Heart right ventricle (tissue), 16 donors: ENCODE measurements around the gene ST6GALNAC3. TPM values are rescaled to one million over a fixed set of nuclear protein-coding genes. Genes with fewer than 3 reads are reported as not detected.

Experiments used
- ATAC-seq, 8 donors: fragments of 200-7000 bp; cut with Tn5 transposase; one replicate each; pipeline ENCODE4 v1.9.1; 2020; ENCODE audit warnings: mild to moderate bottlenecking in 8 of 8, moderate library complexity in 8 of 8, moderate number of reproducible peaks in 1 of 8
- DNase-seq, 2 donors: peaks; one replicate each; pipeline ENCODE4 v3.0.0-alpha.2; 2020
- H3K27ac ChIP-seq, 10 donors: fragments of 200-600 bp; sonication (generic) in 2 of 10; one replicate each; pipeline versions ENCODE4 v1.5.0 to v1.8.0; 2020 to 2022; ENCODE audit warnings: mild to moderate bottlenecking in 3 of 10
- H3K27me3 ChIP-seq, 7 donors: fragments of 200-600 bp; one replicate each; pipeline ENCODE4 v1.8.0; 2021 to 2022; ENCODE audit warnings: mild to moderate bottlenecking in 2 of 7
- H3K36me3 ChIP-seq, 9 donors: fragments of 200-600 bp; sonication (generic) in 1 of 9; one replicate each; pipeline versions ENCODE4 v1.5.0 to v1.8.0; 2020 to 2022; ENCODE audit warnings: mild to moderate bottlenecking in 2 of 9
- H3K4me1 ChIP-seq, 9 donors: fragments of 200-600 bp; sonication (generic) in 1 of 9; one replicate each; pipeline versions ENCODE4 v1.5.0 to v1.8.0; 2020 to 2022; ENCODE audit warnings: mild to moderate bottlenecking in 4 of 9
- H3K4me3 ChIP-seq, 10 donors: fragments of 200-600 bp; sonication (generic) in 2 of 10; one replicate each; pipeline versions ENCODE4 v1.5.0 to v1.8.0; 2020 to 2022; ENCODE audit warnings: mild to moderate bottlenecking in 7 of 10, moderate library complexity in 2 of 10
- H3K9me3 ChIP-seq, 11 donors: fragments of 200-600 bp in 10 of 11; sonication (generic) in 2 of 11; one replicate each; pipeline versions ENCODE4 v1.5.0 to v1.8.0; 2013 to 2022; ENCODE audit warnings: mild to moderate bottlenecking in 2 of 11, control low read depth in 1 of 11, moderate library complexity in 1 of 11
- CTCF ChIP-seq, 9 donors: fragments of 200-600 bp; sonication (generic) in 2 of 9; IDR thresholded peaks; one replicate each; pipeline versions ENCODE4 v1.5.0 to v1.8.0; 2021 to 2022; ENCODE audit warnings: antibody characterized with exemption in 9 of 9, mild to moderate bottlenecking in 5 of 9, moderate library complexity in 1 of 9
- WGBS, 2 donors: extraction: QIAGEN DNeasy Blood & Tissue Kit; methylation state at CpG; one replicate each; pipeline ENCODE4 v1.1.7; 2013; ENCODE audit warnings: inconsistent platforms in 1 of 2; 5-methylcytosine and 5-hydroxymethylcytosine counted together
- intact Hi-C, 10 donors: fragments of 100-400 bp; cut with DNase I; formaldehyde crosslinking; loops; one replicate each; pipeline versions ENCODE4 v1.11.1 to v1.14.2; 2022
- polyA plus RNA-seq, 2 donors: library from polyadenylated mRNA; stranded (reverse); fragments of 200-250 nt; gene quantifications; one replicate each; pipeline ENCODE4 v1.2.3, GENCODE V29; 2013
- total RNA-seq, 10 donors: library from RNA; stranded (reverse); fragmentation: NEBNext Ultra II Directional in 3 of 10; extraction: Animal tissue kit (Norgen Biotek cat#: 25700) in 3 of 10; gene quantifications; one replicate each; pipeline versions ENCODE4 v1.2.1 to v1.2.4, GENCODE V29; 2021 to 2023
- donor health status: Arrhythmogenic right ventricular cardiomyopathy.
- donor health status: ischemic (EF 13 %, LVEDD 7.1; RV severe dilation, severe dysfunction).
- donor health status: healthy with polysubstance abuse.
- donor health status: DM: no; HTN: yes; CAD: no.
- donor health status: DM: no; HTN: no; CAD: no.
- donor health status: ischemic (EF 25% LVEDD 6.9; RV normal size, moderate dysfunction).
- donor health status: ischemic (EF 25% LVEDD 5.7; RV mildly dilated, moderate dysfunction).
- donor health status: healthy.
- donor health status: DM: yes; HTN: yes; CAD: no.
- donor health status: Ischemic cardiomyopathy.
- donor health status: ischemic (EF 35%, LVEDD 5.7; RV mildly dilated, moderate dysfunction).
- donor health status: nonischemic (EF 11% LVEDD 7.7; RV severe dilation, severe dysfunction).
- donor health status: DM: yes; HTN: yes; CAD: no.
- donor health status: PGD.
- donor health status: ischemic (EF 29% LVEDD 5.4; RV normal size, mild dysfunction).
- donor health status: nonischemic (EF 23%, LVEDD 6.1; RV moderate dilation, normal function).

The ST6GALNAC3 gene
- total and polyA plus RNA-seq, 12 donors, result 2.8 to 10.3 (median 4.8) TPM

DNA sequence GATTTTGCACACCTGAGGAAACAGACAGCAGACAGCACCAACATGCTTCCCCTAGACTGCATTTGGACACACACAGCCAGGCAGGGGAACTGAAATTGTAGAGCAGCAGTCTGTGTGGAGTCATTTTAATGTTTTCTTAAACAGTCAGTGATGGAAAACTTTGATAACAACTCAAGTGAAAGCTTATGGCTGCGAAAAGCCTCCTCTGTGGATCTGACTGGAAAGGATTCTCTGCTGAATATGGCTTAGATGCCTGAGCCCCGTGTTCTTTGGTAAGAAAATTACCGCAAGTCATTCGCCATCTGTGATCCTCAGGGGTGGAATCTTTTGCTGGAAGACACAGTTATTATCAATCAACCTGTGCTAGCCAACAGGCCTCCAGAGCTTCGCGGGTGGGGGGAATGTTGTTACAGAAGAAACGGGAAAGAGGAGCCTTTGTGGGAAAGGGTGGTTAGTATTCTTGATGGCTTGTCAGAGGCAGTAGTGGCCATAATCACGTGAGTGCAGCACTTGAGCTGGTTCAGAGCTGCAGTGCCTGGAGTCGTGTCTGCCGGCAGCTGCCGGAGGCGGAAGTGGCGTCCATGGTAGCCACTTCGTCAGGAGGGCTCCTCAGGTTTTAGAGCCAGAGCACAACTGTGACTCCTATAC, 204.7 kb downstream of the ST6GALNAC3 start:
- Histone ChIP-seq H3K4me1 (peaks cover 0 to 8% (median 0%) of the 10 kb centered on the region in 9 donors), H3K4me3 (no peak overlapping the region), H3K27me3 (no peaks in the 10 kb centered on the region), H3K36me3 (no peaks in the 10 kb centered on the region), H3K27ac (no peak overlapping the region), H3K9me3 (no peaks in the 10 kb centered on the region)
- no peak for TF ChIP-seq CTCF (IDR thresholded peaks at IDR 0.05)
- intact Hi-C loops, result no loop called here
- no peak for DNase-seq
- no peak for ATAC-seq
- WGBS, 2 donors, result 70 to 71% methylated on average over 14 of the region's 14 CpGs

DNA sequence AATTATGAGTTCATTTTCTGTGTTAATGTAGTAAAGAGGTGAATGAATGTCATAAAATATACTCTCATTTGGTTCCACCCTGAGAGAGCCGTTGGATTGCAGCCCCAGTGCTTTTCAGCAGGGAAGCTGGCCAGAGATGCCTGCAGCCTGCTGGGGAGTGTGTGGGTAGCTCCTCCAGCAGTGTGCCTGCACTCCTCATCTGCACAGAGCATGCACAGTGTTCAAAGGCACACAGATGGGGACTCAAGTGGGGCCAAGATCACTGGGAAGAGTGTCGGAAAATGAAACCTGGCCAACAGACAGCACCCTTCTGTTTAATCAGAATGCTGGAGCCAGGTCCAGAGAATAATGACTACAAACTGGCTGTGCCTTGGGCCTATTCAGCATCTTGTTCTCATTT, 206.8 kb downstream of the ST6GALNAC3 start:
- Histone ChIP-seq H3K4me1 (peaks cover 0 to 8% (median 0%) of the 10 kb centered on the region in 9 donors), H3K27ac (no peak overlapping the region), H3K9me3 (no peaks in the 10 kb centered on the region), H3K36me3 (no peaks in the 10 kb centered on the region), H3K4me3 (no peak overlapping the region), H3K27me3 (no peaks in the 10 kb centered on the region)
- intact Hi-C loops, result no loop called here
- ATAC-seq (peak in 2 of 8 donors; percentile 16 to 58), DNase-seq (no peak)
- WGBS, 2 donors, result 29 to 50% methylated on average over 2 of the region's 2 CpGs
- no peak for TF ChIP-seq CTCF (IDR thresholded peaks at IDR 0.05)

DNA sequence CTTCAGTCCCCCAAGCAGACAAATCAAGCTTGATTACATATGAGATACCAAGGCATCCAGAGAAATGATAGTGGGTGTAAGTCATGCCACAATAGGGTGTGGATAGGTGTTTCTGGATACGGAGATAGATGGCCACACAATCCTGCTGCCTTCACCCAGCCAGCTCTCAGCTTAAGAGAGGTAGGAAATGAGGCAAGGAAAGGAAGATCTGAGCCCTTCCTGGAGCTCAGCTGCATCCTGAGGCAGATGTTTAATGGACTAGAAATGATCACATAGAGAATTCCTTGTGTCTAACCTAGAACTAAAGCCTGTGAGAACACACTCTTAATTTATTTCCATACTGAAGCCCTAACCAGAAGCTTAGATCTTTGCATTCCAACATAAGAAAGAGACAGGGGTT, 210.3 kb downstream of the ST6GALNAC3 start:
- DNase-seq (no peak), ATAC-seq (no peak)
- no peak overlapping the region for H3K27ac ChIP-seq
- H3K36me3 ChIP-seq, result no peaks in the 10 kb centered on the region
- TF ChIP-seq CTCF (IDR thresholded peaks at IDR 0.05), result no peak
- intact Hi-C loops, result no loop called here
- H3K9me3 ChIP-seq, result no peaks in the 10 kb centered on the region
- H3K27me3 ChIP-seq, result no peaks in the 10 kb centered on the region
- H3K4me1 ChIP-seq, result peaks cover 0 to 8% (median 0%) of the 10 kb centered on the region in 9 donors
- H3K4me3 ChIP-seq, result no peak overlapping the region
- 51 to 79% methylated on average over 1 of the region's 1 CpG for WGBS, 2 donors

- no peak overlapping the region for H3K27ac ChIP-seq
- H3K9me3 ChIP-seq, result no peaks in the 10 kb centered on the region
- DNase-seq (no peak), ATAC-seq (no peak)
- H3K27me3 ChIP-seq, result no peaks in the 10 kb centered on the region
- 55 to 75% methylated on average over 4 of the region's 4 CpGs for WGBS, 2 donors
- H3K36me3 ChIP-seq, result no peaks in the 10 kb centered on the region
- no peak for TF ChIP-seq CTCF (IDR thresholded peaks at IDR 0.05)
- peaks cover 0 to 8% (median 0%) of the 10 kb centered on the region in 9 donors for H3K4me1 ChIP-seq
- intact Hi-C loops, result no loop called here
- no peak overlapping the region for H3K4me3 ChIP-seq
Observed at GRCh38 chr1:76285578-76286135, 211.1 kb downstream of the ST6GALNAC3 start.
